Testis (tissue), 3 donors: ENCODE measurements around the gene NGB. TPM values are rescaled to one million over a fixed set of nuclear protein-coding genes. Genes with fewer than 3 reads are reported as not detected.

Experiments used
- DNase-seq: peaks from one replicate; pipeline ENCODE4 v3.0.0-alpha.2; 2019
- H3K27ac ChIP-seq, 2 donors: fragments of 200-600 bp; sonication (generic); one replicate each; pipeline ENCODE4 v1.5.1; 2019
- H3K27me3 ChIP-seq: fragments of 200-600 bp; sonication (generic); one replicate; pipeline ENCODE4 v1.5.1; 2019
- H3K36me3 ChIP-seq: fragments of 200-600 bp; sonication (generic); one replicate; pipeline ENCODE4 v1.5.1; 2017; ENCODE audit warnings: low read depth; ENCODE audit errors: missing control alignments
- H3K4me1 ChIP-seq: fragments of 200-600 bp; sonication (generic); one replicate; pipeline ENCODE4 v1.5.1; 2019
- H3K4me3 ChIP-seq, 2 donors: fragments of 200-600 bp; sonication (generic); one replicate each; pipeline ENCODE4 v1.5.1; 2017 to 2019
- H3K9me3 ChIP-seq: fragments of 200-600 bp; sonication (generic); one replicate; pipeline ENCODE4 v1.5.1; 2017
- POLR2A ChIP-seq: fragments of 450-650 bp; IDR thresholded peaks from one replicate; pipeline ENCODE4 v1.6.1; 2017; ENCODE audit warnings: antibody characterized with exemption, mild to moderate bottlenecking, moderate library complexity
- WGBS, 2 donors: methylation state at CpG; one replicate each; pipeline ENCODE4 v1.1.5; 2018; 5-methylcytosine and 5-hydroxymethylcytosine counted together
- intact Hi-C: fragments of 100-400 bp; cut with DNase I; formaldehyde crosslinking; loops from one replicate; pipeline ENCODE4 v1.15.1; 2023; ENCODE audit warnings: low total_unique reads
- polyA plus RNA-seq: library from polyadenylated mRNA; stranded (reverse); fragments of 350-450 nt; fragmentation: Illumina TruSeq; extraction: RNeasy Lipid Tissue Mini Kit (QIAGEN cat#74804); gene quantifications from one replicate; pipeline ENCODE4 v1.2.3, GENCODE V29; 2014; ENCODE audit warnings: low read depth, low replicate concordance; ENCODE audit not compliant: insufficient read depth
- total RNA-seq, 2 donors: library from RNA; depleted of rRNA; stranded (reverse); fragments of >200 nt; gene quantifications; one replicate each; pipeline ENCODE4 v1.2.3, GENCODE V29; 2016
- TF ChIP-seq, protein P1 (sequence below), 3 experiments: fragments of 450-650 bp in 2 of 3; fragments of 200-600 bp in 1 of 3; sonication (generic) in 1 of 3; IDR thresholded peaks; one replicate each; pipeline ENCODE4 v1.5.1; 2016 to 2019; ENCODE audit warnings: antibody characterized with exemption in 3 of 3, mild to moderate bottlenecking in 2 of 3, moderate library complexity in 1 of 3

Gene NGB
- total and polyA plus RNA-seq, 3 donors from 2014 or later, result 0.76 to 1.3 (median 1.1) TPM

DNA sequence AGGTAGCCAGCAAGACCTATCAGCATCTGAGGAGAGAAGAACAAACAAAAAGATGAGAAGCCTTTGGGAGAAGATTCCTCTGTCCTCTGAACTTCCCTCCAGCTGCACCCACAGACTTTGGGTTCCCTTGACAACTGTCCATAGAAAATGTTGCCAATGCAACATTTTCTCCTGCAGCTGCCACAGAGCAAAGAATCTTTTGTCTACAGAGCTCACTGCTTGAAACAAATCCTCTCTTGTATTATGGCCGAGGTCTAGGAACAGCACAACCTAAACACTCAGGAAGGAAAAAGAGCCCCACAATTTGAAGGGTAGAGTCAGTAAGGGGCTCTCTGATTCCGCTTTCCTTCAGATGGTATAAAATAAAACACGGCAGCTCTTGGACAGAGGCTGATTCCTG is 35.4 kb upstream of the NGB start:
- TF ChIP-seq POLR2A, result no peak
- TF ChIP-seq, protein P1, sequence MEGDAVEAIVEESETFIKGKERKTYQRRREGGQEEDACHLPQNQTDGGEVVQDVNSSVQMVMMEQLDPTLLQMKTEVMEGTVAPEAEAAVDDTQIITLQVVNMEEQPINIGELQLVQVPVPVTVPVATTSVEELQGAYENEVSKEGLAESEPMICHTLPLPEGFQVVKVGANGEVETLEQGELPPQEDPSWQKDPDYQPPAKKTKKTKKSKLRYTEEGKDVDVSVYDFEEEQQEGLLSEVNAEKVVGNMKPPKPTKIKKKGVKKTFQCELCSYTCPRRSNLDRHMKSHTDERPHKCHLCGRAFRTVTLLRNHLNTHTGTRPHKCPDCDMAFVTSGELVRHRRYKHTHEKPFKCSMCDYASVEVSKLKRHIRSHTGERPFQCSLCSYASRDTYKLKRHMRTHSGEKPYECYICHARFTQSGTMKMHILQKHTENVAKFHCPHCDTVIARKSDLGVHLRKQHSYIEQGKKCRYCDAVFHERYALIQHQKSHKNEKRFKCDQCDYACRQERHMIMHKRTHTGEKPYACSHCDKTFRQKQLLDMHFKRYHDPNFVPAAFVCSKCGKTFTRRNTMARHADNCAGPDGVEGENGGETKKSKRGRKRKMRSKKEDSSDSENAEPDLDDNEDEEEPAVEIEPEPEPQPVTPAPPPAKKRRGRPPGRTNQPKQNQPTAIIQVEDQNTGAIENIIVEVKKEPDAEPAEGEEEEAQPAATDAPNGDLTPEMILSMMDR (IDR thresholded peaks at IDR 0.05), result no peak
- Histone ChIP-seq H3K4me3 (no peak overlapping the region), H3K4me1 (peaks cover 31% of the 10 kb centered on the region), H3K36me3 (no peaks in the 10 kb centered on the region), H3K9me3 (no peaks in the 10 kb centered on the region), H3K27ac (peak overlapping the region; percentile 77 to 80), H3K27me3 (no peaks in the 10 kb centered on the region)
- DNase-seq, result peak; percentile 53
- intact Hi-C loops, result no loop called here
- WGBS, 2 donors, result 38 to 41% methylated on average over 3 of the region's 3 CpGs

DNA sequence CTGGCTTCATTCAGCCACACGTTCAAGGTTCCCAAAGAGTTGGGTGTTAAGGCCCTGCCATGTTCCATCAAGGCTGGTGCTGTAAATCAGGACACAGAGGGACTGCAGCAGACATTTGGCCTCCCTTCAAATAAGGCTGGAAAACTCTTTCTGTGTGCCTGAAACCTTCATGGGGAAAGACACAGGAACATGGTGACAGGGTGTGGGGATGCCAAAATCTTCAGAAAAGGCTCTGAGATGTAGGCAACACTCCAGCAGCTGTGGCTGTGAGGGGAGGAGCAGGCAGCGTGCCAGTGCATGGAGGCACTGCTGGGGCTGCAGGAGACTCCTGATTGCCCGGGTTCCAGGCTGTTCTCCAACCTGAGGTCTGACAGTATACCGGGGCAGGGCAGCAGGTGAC is 34.7 kb upstream of the NGB start:
- intact Hi-C loops, result no loop called here
- no peaks in the 10 kb centered on the region for H3K36me3 ChIP-seq
- TF ChIP-seq POLR2A, result no peak
- TF ChIP-seq, protein P1 (IDR thresholded peaks at IDR 0.05), result no peak
- no peak for DNase-seq
- 57 to 63% methylated on average over 3 to 4 of the region's 4 CpGs for WGBS, 2 donors
- no peaks in the 10 kb centered on the region for H3K9me3 ChIP-seq
- H3K27ac ChIP-seq, result peak overlapping the region; percentile 77 to 80
- H3K27me3 ChIP-seq, result no peaks in the 10 kb centered on the region
- H3K4me1 ChIP-seq, result peaks cover 37% of the 10 kb centered on the region
- H3K4me3 ChIP-seq, result no peak overlapping the region

DNA sequence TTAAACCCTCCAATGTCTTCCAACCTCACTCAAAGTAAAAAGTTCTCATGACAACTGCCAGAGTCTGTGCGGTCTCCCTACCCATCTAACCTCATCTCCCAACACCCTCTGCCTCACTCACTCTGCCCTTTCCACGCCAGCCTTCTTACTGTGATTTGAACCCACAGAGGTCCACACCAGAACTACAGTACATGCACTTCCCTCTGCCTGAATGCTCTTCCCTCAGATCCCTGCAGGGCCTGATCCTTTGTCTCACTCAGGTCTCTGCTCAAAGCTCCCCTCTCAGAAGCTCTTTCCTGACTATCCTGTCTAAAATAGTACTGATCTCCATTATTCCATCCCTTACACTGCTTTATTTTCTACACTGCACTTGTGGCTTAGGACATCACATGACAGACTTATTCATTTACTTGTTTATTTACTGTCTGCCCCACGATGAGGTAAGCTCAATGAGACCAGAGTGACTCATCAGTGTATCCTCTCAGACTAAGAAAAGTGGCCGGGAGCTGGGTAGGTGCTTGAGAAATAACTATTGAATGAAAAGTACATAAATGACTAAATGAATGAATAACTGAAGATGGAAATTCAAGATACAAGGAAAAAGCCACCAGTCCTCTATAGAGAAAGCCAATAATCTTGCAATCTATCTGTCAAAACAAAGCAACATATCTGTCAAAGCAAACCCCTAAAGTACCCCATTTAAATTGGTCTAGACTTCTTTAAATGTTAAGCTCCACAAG is 32.6 kb upstream of the NGB start:
- intact Hi-C loops, result no loop called here
- DNase-seq, result no peak
- no peak overlapping the region for H3K27ac ChIP-seq
- no peak overlapping the region for H3K4me3 ChIP-seq
- TF ChIP-seq POLR2A, result no peak
- TF ChIP-seq, protein P1 (IDR thresholded peaks at IDR 0.05), result no peak
- no peaks in the 10 kb centered on the region for H3K27me3 ChIP-seq
- peaks cover 37% of the 10 kb centered on the region for H3K4me1 ChIP-seq
- no peaks in the 10 kb centered on the region for H3K36me3 ChIP-seq
- no peaks in the 10 kb centered on the region for H3K9me3 ChIP-seq
- WGBS, 2 donors, result 72% methylated on average over 4 of the region's 4 CpGs

DNA sequence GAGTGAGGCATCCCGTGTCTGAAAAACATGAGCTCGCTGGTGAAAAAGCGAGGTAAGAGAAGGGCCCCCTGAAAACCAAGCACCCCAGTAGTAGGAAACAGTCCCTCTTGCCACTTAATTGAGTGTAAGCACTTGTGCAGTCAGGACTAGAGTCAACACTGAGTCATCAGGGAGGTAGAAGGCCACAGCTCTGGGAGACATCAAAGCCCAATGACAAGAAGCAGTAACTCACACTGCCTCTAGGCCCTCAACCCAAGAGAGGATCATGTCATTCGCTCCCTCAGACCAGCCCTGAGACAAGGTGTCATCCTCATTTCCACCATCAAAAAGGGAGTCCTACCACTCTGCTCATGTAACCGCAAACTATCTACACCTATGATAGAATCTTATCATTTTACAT is 31.9 kb upstream of the NGB start:
- WGBS, 2 donors, result 95 to 96% methylated on average over 5 of the region's 5 CpGs
- Histone ChIP-seq H3K27me3 (no peaks in the 10 kb centered on the region), H3K9me3 (no peaks in the 10 kb centered on the region), H3K36me3 (no peaks in the 10 kb centered on the region), H3K4me1 (peaks cover 35% of the 10 kb centered on the region), H3K27ac (no peak overlapping the region), H3K4me3 (no peak overlapping the region)
- TF ChIP-seq, protein P1 (IDR thresholded peaks at IDR 0.05), result no peak
- DNase-seq, result no peak
- intact Hi-C loops, result no loop called here

DNA sequence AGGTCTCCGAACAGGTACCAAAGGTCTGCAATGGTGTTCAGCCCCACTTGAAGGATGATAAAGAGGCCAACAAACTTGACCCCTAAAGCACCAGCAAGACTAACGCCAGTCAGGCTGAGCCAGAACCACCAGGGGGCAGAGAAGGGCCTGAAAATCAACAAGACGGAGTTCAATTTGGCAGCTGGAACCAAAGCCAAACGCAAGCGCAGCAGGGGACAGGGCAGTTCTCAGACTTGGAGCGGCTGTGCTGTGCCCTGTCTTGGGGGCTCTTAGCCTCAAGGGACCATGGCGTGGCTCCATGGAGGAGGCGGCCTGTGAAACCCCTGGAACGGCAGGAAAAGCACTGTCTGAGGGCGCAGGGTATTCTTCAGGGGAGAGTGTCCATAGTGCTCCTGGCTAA is 30.1 kb upstream of the NGB start:
- Histone ChIP-seq H3K4me3 (no peak overlapping the region), H3K27me3 (no peaks in the 10 kb centered on the region), H3K9me3 (no peaks in the 10 kb centered on the region), H3K27ac (peak overlapping the region in 1 of 2 donors; percentile 79), H3K4me1 (peaks cover 33% of the 10 kb centered on the region), H3K36me3 (no peaks in the 10 kb centered on the region)
- DNase-seq, result peak; percentile 93
- 37 to 61% methylated on average over 3 to 10 of the region's 10 CpGs for WGBS, 2 donors
- TF ChIP-seq, protein P1 (IDR thresholded peaks at IDR 0.05), result peak; percentile 69 to 89 (median 84)
- TF ChIP-seq POLR2A, result no peak
- intact Hi-C loops, result no loop called here
